ENCODE results near the gene AZGP1. TPM values are rescaled to one million over a fixed set of nuclear protein-coding genes. Genes with fewer than 3 reads are reported as not detected.
"Not testable (repeated sequence)": the region's sequence is repeated elsewhere in the genome, so short reads cannot be mapped to it uniquely, and the experiment has no call there.

AZGP1 gene
- total RNA-seq, 3 donors from 2014 or later (not counting 1 experiment from before 2014, with no cell fraction given), result not detected

- Mint-ChIP-seq H3K36me3 (no peaks in the 10 kb centered on the region), H3K4me1 (no peaks in the 10 kb centered on the region), H3K9me3 (no peaks in the 10 kb centered on the region), H3K4me3 (no peak overlapping the region), H3K27me3 (ENCODE audit: low read depth in 2 of 2) (peaks cover 33 to 41% of the 10 kb centered on the region in 2 donors), H3K27ac (no peak overlapping the region)
- no peaks in the 10 kb centered on the region for H3K36me3 ChIP-seq (ENCODE audit: control insufficient read depth, insufficient read depth, low read length)
- WGBS (ENCODE audit: insufficient coverage), result 68% methylated on average over 4 of the region's 4 CpGs
- ATAC-seq, result no peak
- no peaks in the 10 kb centered on the region for H3K9me3 ChIP-seq (ENCODE audit: control insufficient read depth, insufficient read depth, low read length)
- H3K4me3 ChIP-seq (ENCODE audit: low read length), result no peak overlapping the region
- TF ChIP-seq CTCF (IDR thresholded peaks at IDR 0.05), result no peak
- DNase-seq, result no peak
- no peaks in the 10 kb centered on the region for H3K4me1 ChIP-seq (ENCODE audit: control insufficient read depth, insufficient read depth, low read length)
- intact Hi-C loops (cut with micrococcal nuclease), result no loop called here
- no peaks in the 10 kb centered on the region for H3K27me3 ChIP-seq (ENCODE audit: control insufficient read depth, insufficient read depth, low read length)
- H3K27ac ChIP-seq (ENCODE audit: low read length), result no peak overlapping the region
These were observed 4.6 kb downstream of the AZGP1 start for GRCh38 chr7:99971242-99971641.

GRCh38 chr7:99969813-99970212, 6.0 kb downstream of the AZGP1 start:
- H3K27ac ChIP-seq (ENCODE audit: low read length); H3K9me3 Mint-ChIP-seq; H3K27me3 ChIP-seq (ENCODE audit: control insufficient read depth, insufficient read depth, low read length); H3K4me3 Mint-ChIP-seq; H3K36me3 ChIP-seq (ENCODE audit: control insufficient read depth, insufficient read depth, low read length); H3K4me1 Mint-ChIP-seq; DNase-seq; H3K9me3 ChIP-seq (ENCODE audit: control insufficient read depth, insufficient read depth, low read length); intact Hi-C loops (cut with micrococcal nuclease); ATAC-seq; H3K4me3 ChIP-seq (ENCODE audit: low read length); H3K36me3 Mint-ChIP-seq; H3K27ac Mint-ChIP-seq; H3K4me1 ChIP-seq (ENCODE audit: control insufficient read depth, insufficient read depth, low read length): not testable (repeated sequence)
- H3K27me3 Mint-ChIP-seq (ENCODE audit: low read depth in 2 of 2), result peaks cover 36 to 43% of the 10 kb centered on the region in 2 donors
- 31% methylated on average over 1 of the region's 1 CpG for WGBS (ENCODE audit: insufficient coverage)

GRCh38 chr7:99969298-99969697, 6.5 kb downstream of the AZGP1 start:
- DNase-seq, result no peak
- H3K9me3 Mint-ChIP-seq, result no peaks in the 10 kb centered on the region
- H3K4me1 Mint-ChIP-seq, result no peaks in the 10 kb centered on the region
- H3K4me3 ChIP-seq (ENCODE audit: low read length), result no peak overlapping the region
- WGBS (ENCODE audit: insufficient coverage), result 94% methylated on average over 3 of the region's 3 CpGs
- H3K27ac ChIP-seq (ENCODE audit: low read length), result no peak overlapping the region
- no peaks in the 10 kb centered on the region for H3K36me3 Mint-ChIP-seq
- TF ChIP-seq CTCF (IDR thresholded peaks at IDR 0.05), result no peak
- peaks cover 41 to 46% of the 10 kb centered on the region in 2 donors for H3K27me3 Mint-ChIP-seq (ENCODE audit: low read depth in 2 of 2)
- H3K36me3 ChIP-seq (ENCODE audit: control insufficient read depth, insufficient read depth, low read length), result no peaks in the 10 kb centered on the region
- H3K27me3 ChIP-seq (ENCODE audit: control insufficient read depth, insufficient read depth, low read length), result no peaks in the 10 kb centered on the region
- no peaks in the 10 kb centered on the region for H3K4me1 ChIP-seq (ENCODE audit: control insufficient read depth, insufficient read depth, low read length)
- intact Hi-C loops (cut with micrococcal nuclease), result no loop called here
- H3K4me3 Mint-ChIP-seq, result no peak overlapping the region
- H3K9me3 ChIP-seq (ENCODE audit: control insufficient read depth, insufficient read depth, low read length), result no peaks in the 10 kb centered on the region
- no peak overlapping the region for H3K27ac Mint-ChIP-seq
- no peak for ATAC-seq

GRCh38 chr7:99958564-99959227, 17.1 kb downstream of the AZGP1 start:
- no peaks in the 10 kb centered on the region for H3K4me1 Mint-ChIP-seq

More at GRCh38 chr7:99958564-99959227, 17.1 kb downstream of the AZGP1 start:
- WGBS (ENCODE audit: insufficient coverage), result 77% methylated on average over 3 of the region's 9 CpGs
- Histone ChIP-seq H3K36me3 (ENCODE audit: control insufficient read depth, insufficient read depth, low read length) (no peaks in the 10 kb centered on the region), H3K27me3 (ENCODE audit: control insufficient read depth, insufficient read depth, low read length) (peaks cover 4% of the 10 kb centered on the region), H3K9me3 (ENCODE audit: control insufficient read depth, insufficient read depth, low read length) (no peaks in the 10 kb centered on the region), H3K4me3 (ENCODE audit: low read length) (no peak overlapping the region), H3K27ac (ENCODE audit: low read length) (no peak overlapping the region), H3K4me1 (ENCODE audit: control insufficient read depth, insufficient read depth, low read length) (no peaks in the 10 kb centered on the region)
- ATAC-seq (no peak), DNase-seq (no peak)
- TF ChIP-seq CTCF (IDR thresholded peaks at IDR 0.05), result no peak
- Mint-ChIP-seq H3K27me3 (ENCODE audit: low read depth in 2 of 2) (peaks cover 62% of the 10 kb centered on the region in 2 donors), H3K4me3 (no peak overlapping the region), H3K27ac (no peak overlapping the region), H3K9me3 (no peaks in the 10 kb centered on the region), H3K36me3 (no peaks in the 10 kb centered on the region)
- intact Hi-C loops (cut with micrococcal nuclease), result no loop called here

Data from natural killer cell (primary cell).